SKM-1 treated with dmso at 0.1 percent for 144 hours (cell line): ENCODE data around the gene FBLN2.

ENCODE experiments used
- DNase-seq: peaks from one replicate; lab custom pipeline; 2025; ENCODE audit not compliant: unreplicated experiment; lab: John Stamatoyannopoulos, UW

Gene FBLN2

DNA sequence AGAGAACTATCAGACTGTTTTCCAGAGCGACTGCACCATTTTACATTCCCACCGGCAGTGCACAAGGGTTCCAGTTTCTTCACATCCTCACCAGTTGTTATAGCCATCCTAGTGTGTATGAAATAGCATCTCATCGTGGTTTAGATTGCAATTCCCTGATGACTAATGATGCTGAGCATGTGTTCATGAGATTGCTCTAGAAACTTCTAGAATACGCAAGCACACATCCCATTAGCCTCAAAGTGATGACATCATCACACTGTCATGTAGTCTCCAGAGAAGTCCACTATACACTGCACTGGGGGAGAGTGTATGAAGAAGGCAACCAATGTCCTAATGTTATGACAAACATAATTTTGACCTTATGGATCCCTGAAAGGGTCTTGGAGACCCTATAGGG lies 30.1 kb downstream of the FBLN2 start:
- no peak for DNase-seq

DNA sequence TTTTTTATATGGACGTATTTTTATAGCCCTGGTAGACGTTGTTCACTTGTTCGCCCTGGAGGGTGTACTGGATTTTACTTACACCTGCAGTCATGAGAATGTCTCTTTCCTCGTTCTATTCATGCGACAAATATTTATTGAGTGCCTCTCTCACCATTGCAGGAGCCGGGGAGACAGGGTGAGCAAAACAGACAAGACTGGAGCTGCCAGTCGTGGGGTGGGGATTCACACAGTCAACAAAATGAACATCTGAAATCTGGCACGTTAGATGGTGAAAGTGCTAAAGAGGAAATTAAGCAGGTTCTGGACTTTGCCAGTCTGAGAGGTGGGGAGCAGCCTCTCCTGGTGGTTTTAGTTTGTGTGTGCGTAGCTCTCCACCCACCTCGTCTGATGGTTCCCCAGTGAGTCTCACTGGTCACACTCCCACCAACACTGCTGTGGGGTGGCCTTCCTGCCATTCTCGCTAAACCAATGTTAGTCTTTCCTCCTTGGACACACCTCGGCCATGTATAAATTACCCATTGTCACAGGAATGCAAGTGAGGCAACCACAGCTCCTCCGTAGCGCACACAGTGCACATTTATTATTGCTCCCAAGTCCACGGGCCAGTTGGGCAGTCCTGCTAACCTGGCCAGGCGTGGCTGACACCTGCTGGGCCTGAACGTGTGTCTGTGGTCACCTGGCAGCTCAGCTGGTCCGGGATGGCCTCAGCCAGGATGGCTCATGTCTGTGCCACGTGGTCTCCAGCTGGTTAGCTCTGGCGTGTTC lies 31.5 kb downstream of the FBLN2 start:
- DNase-seq: no peak

DNA sequence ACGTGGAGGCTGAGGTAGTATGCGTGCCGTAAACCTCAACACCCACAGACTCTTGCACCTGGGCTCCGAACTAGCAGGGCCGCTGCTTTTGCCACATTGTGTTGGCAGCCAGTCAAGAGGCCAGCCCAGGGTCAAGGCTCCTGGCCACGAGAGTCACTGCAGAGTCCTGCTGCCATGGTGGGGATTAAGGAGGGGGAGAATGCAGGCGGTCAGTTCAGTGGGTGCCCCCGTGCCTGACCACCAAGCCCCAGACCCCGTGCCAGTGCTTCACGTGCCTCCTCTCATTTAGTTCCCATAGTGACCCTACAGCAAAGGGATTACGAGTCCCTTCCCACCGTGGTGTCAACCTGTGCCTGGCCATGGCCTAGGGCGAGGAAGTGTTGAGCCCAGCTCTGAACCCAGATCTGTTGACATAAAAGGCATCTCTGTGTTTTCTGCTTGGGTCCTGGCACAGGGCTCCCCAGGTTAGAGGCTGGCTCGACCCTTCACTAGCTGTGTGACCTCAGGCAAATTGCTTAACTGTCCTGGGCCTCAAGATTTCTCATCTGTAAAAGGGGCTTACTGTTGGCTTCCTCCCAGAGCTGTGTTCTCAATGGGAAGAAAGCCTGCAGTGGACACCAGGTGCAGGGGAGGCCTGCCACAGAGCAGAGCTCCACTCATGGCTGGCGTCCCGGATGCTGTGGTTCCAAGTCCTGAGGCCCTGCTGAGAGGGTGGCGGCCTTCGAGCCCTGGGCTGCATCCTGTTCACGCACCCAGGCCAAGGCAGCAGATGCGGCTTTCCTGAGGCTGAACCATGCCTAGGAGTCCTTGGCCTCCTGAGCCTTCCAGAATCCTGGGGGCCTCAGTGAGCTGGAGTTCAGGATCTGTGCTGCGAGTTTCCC lies 32.8 kb downstream of the FBLN2 start:
- no peak for DNase-seq

DNA sequence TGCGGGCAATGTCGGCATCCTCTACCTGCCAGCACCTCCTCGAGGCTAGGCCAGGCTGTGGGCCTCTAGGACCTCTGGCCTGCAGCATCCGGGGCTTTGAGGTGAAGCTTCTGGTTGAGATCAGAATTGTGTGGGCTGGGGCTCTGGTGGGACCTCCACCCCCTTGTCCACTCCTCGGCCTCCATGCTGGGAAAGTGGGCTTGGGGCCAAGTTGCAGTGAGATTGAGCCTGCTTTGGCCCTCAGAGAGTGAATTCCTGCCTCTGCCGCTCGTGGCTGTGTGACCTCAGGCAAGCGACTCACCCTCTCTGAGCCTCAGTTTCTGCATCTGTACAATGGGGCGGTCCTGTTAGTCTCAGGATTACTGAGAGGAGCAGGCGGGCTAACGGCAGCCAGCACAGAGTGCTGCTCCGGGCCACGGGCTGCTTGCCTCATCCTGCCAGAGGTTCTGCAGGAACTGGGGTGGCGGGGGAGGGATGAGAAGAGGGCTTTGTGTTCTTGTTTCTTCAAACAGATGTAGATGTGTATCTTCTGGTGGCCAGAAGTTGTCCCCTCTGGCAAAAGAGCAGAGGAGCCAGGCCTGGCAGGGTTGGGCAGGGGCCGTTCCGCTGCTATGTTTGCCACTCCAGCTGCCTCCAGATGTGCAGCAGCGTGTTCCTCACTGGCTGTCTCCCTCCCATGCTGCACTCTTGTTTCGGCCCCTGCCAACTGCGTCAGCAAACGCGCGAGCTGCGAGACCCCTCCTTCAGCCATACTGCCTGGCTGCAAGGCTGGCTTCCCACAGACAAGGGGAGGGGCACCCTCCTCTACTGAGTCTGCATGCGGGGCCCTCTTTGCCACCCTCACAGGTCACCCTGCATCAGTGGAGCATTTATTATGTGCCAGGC lies 33.7 kb downstream of the FBLN2 start:
- no peak for DNase-seq

DNA sequence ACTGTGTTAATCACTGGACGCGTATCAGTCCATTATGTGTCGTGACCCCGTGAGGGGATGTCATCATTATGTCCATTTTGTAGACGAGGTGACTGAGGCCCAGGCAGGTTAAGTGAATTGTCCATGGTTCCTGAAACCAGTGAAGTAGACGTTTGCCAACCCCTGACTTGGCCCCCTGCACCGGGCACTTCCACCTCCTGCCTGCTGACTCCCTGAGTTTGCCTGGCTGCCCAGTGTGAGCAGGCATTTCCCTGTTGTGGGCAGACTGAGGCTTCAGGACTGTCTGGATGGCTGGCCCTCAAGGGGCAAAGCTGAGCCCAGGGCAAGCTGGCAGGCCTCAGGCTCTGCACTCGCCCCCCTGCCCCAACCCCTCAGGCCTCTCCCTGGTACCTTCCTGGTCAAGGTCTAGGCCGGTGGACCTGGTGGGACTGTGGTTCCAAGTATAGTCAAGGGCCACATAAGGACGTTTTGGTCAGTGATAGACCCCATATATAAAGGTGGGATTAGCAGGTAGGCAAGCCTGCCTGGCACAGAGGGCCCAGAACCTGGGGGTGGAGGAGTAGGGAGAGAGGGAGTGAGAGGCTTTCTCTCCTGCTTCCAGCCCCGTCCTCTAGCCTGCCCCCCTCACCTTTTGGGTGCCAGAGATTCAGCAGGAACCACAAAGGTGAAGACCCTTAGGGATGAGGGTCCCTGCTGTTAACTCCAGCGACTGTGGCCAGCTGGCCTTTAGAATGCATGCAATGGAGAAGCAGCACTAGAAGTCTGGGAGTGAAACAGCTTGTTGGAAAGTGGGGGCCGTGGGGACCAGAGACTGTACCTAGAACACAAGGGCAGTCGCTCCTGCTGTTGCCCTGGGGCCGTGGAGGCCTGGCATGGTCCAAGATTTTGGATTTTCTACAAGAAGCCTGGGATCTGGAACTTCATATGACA lies 34.6 kb downstream of the FBLN2 start:
- DNase-seq: no peak

DNA sequence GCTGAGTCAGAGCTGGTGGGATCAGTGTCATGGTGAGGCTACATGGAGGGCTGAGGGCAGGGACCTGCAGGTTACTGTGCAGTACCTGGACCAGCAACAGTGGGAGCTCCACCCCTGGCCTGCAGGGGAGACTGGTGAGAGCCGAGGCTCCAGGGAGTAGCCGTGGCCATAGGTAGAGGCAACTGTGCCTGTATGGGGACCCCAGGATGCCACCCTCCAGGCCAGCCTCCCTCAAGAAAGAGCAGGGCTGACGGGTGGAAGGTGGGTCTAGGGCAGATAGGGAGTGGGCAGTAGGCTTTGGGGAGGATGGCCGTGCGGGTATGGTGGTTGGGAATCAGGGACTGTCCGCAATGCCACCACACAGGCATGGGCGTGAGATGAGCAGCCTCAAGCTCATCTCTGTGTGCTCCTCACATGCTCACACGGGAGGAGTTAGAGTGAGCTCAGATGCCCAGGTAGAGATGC lies 35.5 kb downstream of the FBLN2 start:
- no peak for DNase-seq

DNA sequence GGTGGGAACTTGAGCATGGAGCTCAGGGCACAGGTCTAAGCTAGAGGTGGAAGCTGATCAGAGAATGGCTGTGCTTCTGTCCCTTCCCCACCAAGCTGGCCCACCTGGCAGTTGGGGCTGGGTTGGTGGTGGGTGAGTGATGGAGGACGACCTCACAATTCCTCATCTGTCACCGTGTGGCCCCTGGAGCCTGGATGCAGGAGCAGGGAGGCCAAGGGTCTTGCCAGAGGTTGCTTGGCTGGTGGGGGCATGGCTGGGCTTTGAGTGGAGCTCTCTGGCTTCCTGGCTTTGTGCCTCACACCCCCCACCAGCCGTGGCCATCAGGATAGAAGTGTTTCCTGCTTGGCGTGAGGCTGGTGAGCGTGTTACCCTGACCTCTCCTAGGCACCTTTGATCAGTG lies 36.0 kb downstream of the FBLN2 start:
- DNase-seq: no peak

DNA sequence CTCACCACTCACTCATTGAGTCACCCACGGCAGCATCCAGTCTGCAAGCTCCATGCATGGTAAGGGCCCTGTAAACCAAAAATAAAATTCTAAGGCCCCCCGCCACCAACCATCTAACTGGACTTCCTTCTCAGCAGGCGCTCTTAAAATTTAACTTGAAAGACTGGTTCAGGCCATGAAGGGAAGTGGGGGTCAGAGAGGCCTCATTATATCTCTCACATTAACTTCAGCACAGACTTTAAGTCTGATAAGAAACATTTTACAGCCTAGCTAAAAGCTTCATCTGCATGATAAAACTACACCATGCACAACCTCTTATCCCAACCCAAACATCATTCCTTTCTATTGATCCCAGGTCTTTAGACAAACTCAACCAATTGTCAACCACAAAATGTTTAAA lies 38.5 kb downstream of the FBLN2 start:
- no peak for DNase-seq

DNA sequence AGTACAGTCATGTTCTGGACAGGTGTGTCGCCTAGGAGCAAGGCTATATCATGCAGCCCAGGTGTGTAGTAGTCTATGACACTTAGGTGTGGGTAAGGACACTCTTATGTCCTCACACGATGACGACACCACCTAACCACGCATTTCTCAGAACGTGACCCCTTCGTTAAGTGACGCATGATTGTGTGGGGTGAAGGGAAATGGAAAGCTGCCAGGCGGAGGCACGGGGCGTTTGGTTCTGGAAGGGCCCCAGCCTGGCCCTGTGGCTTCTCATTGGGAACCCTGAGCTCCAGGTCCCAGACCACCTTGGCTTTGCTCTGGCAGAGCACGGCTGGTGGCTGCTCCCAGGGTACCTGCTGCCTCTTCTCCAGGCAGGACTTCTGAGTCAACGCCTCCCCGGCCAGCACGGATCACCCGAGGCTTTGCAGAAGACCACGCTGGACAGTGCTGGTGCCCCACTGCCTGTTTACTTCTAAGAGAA lies 39.3 kb downstream of the FBLN2 start:
- no peak for DNase-seq

DNA sequence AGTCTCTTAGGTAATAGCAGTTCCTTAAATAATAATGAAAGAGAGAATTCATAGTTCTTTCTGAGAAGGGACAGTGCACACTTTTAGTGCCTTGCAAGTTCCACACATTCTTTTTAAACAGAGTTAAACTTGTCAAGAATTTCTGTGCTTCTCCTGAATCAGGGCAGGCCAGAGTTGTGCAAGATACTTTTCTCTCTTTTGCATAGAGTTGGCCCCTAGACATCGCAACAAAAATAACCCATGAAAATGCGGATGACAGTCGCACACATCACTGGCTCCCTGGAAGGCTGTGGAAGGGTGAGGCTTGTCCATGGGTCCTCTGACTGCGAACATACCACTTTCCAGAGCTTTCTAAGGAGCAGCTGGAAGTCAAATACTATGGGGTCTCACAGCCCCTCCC lies 40.1 kb downstream of the FBLN2 start:
- no peak for DNase-seq

DNA sequence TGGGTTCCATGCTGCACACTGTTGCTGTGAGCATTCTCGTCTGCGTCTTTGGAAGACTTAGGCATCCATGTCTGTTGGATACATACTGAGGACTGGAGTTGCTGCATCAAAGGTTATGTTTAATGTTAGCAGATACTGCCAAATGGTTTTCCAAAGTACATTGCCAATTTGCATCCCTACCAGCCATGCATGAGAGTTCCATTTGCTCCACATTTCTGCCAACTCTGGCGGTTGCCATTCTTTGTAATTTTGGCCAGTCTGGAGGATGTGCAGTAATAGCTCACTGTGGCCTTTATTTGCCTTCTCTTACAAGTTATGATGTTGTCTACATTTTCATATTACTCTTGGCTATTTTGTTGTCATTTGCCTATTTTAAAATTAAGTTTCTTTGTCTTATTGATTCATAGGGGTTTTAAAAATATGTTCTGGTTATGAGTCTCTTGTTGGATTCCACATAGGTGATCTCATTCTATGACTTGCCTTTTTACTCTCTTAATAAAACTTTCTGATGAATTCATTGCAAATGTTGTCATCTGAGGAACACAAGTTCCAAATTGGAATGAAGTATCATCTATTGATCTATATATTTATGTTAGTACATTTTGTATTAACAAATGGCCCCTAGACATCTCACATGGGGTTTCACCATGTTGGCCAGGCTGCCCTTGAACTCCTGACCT lies 42.1 kb downstream of the FBLN2 start:
- DNase-seq: no peak

DNA sequence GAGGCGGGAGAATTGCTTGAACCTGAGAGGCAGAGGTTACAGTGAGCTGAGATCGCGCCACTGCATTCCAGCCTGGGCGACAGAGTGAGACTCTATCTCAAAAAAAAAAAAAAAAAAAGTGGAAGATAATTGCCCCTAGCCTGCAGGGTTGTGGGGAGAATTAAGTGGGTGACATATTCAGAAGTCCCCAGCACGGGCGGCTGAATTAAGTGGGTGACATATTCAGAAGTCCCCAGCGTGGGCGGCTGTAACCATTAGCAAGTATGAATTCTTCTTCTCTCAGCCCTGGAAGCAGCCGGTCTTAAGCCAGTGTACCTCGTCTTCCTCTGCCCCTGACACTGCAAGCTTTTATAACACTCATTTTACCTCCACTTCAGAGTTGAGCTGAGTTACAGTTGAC lies 44.7 kb downstream of the FBLN2 start:
- DNase-seq: no peak

DNA sequence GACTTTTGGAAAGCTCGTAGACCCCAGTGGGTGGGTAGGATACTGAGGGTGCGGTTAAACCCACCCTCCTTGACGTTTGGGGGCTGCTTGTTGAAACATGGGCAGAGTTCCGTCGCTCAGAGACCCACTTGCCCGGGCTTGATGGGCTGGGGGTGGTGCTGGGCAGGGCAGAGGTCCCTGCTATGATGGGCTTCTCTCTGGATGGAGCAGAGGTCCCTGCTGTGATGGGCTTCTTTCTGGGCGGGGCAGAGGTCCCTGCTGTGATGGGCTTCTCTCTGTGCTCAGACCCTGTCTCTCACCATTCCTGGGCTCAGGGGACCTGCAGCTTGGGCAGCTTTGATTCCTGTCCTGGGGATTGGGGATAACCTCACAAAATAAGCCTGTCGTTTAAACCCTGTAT lies 45.2 kb downstream of the FBLN2 start:
- no peak for DNase-seq

DNA sequence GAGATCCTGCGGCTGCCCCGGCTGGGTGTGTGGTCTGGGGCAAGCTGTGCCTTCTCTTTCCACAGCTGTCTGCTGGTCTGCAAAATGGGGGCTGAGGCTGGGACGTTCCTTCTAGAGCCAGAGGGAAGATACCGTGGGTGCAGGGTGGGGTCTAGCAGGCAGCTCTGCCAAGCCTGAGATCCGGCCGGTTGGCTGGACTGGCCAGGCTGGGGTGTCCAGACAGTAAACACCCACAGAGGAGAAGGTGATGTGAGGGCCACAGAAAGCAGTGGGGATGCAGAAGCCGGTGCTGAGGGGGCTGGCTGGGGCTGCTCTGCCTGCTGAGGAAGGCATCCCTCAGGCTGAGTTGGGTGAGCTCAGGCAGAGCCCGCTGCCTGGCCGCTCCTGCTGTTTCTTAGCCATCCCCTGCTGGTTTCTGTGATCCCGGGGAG lies 46.1 kb downstream of the FBLN2 start:
- DNase-seq: no peak

DNA sequence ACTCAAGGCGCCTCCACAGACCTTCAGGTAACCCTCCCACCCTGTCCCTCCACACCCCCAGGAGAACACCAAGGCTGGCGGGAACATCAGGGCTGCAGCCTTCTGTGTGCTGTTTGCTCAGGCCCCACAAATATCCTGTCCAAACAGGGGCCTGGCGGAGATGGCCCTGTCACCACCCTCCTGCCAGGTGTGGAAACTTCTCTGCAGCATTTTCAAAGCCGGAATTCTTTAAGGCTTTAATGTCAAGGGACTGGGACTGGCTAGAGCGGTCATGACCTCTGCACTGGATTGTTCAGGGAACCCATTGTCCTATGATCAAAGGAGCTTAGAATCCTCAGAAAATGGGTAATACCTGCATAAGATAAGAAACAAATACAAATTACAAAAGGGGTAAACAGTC lies 46.6 kb downstream of the FBLN2 start:
- no peak for DNase-seq

DNA sequence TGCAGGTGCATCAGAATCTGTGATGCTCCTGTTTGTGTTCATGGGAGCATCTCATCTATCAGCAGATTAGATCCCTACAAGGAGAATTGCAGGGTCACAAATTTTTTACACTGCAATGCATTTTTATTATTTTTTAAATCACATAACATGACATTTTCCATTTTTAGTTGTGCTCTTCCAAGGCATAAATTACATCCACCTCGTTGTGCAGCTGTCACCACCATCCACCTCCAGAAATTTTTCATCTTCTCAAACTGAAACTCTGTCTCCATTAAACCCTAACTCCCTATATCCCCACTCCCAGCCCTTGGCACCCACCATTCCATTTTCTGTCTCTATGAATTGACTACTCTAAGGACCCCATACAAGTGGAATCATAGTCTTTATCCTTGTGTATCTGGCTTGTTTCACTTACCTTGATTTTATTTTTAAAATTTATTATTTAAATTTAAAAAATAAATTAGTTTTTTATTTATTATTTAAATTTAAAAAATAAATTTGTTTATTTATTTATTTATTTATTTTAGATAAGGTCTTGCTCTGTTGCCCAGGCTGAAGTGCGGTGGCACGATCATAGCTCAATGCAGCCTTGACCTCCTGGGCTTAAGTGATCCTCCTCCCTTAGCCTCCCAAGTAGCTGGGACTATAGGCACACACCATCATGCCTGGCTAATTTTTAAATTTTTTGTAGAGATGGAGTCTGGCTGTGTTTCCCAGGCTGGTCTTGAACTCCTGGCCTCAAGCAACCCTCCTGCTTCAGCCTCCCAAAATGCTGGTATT lies 47.7 kb downstream of the FBLN2 start:
- no peak for DNase-seq

DNA sequence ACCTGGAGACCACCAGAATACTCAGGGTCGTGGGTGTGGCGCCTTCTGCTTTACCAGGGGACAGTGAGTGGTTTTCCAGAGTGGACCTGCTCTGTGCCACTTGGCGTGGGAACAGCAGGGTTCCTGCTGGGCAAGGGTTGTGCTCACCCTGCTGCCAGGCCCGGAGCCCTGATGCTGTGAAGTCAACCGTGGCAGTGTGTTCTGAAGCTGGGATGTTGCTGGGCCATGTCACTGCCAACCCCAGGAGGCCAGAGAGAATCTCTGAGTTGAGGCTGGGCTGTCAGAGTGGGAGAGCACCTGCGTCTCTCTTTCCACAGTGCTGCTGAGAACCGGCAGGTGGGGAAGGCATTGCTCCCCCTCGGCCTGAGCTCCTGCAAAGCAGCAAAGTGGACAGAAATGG lies 48.7 kb downstream of the FBLN2 start:
- DNase-seq: no peak

DNA sequence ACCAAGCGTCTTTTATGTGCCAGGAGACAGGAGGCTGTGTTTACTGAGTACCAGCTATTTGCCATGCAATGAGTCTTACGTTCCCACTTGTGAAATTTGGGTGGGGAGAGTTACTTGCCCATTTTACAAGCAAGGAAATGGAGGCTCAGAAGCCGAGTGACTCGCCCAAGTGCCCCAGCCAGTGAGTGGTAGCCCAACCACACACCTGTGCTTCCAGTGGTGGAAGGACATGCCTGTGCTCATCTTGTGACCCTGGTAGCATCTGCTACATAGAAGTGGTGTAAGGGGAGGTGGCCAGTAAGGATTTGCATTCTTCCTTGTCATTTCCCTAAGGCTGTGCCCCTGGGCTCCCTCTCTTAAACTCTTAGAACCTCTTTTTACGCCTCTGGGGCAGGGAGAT lies 49.3 kb downstream of the FBLN2 start:
- DNase-seq: no peak
